ENCODE measurements around the gene FNBP1. TPM values are rescaled to one million over a fixed set of nuclear protein-coding genes. Genes with fewer than 3 reads are reported as not detected.

The FNBP1 gene
- total RNA-seq, 6 experiments from 2014 or later = 11.7 to 27.1 (median 15.9) TPM

DNA sequence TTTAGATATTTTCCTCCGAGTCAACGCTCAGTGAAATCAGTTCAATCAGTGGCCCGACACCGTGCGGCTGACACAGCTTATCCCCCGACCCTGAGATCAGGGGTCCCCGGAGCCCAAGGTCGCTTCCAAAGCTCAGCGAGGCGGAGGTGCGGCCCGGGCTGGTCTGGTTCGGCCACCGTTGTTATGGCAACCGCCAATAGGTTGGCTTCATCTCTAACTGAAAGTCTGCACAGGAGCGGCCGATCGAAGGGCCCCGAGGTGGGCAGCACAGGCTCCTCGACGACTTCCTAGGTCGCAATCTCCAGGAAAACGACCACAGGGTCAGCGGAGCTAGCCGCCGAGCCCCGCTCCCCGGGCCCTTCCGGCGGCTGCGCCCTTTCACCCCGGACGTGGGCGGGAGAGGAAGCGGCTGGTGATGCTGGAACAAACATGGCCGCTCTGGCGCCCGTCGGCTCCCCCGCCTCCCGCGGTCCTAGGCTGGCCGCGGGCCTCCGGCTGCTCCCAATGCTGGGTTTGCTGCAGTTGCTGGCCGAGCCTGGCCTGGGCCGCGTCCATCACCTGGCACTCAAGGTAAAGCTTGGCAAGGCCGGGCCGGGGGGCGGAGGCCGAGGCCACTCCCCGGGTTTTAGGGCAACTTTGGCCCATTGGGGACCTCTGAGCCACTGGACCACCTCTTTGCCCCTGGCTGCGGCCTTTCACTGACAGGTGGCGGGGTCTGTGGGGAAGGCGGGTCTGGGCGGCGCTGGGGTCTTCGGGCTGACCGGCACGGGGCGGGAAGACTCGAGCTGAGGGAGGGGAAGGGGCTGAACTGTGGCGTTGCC lies 10.7 kb upstream of the FNBP1 start, which contains the start of gene GPR107:
Gene GPR107, plus strand, starts transcription at position 403 of the 821 bp plus-strand sequence. Its CDS starts 27 bp downstream, at position 430.
- Histone ChIP-seq H3K4me3 (peak within 1 kb of the TSS; percentile 89 to 97 (median 94)), H3K4me1 (peaks cover 0 to 17% (median 6%) of the 10 kb centered on the region in 4 donors), H3K9me3 (no peaks in the 10 kb centered on the region), H3K36me3 (no peaks in the 10 kb centered on the region), H3K27me3 (no peaks in the 10 kb centered on the region), H3K27ac (peak within 1 kb of the TSS; percentile 64 to 76 (median 67))
- peak; percentile 82 to 86 (median 85) for DNase-seq
- peak; percentile 97 to 98 (median 97) for ATAC-seq
- intact Hi-C loops (cut with DNase I) = no loop called here
- WGBS (ENCODE audit: insufficient coverage, low coverage, low lambda C conversion rate, missing lambda C conversion rate) = under 1% methylated on average over 20 of the region's 64 CpGs
- peak; percentile 82 for TF ChIP-seq POLR2A (IDR thresholded peaks at IDR 0.05)
- no peak for TF ChIP-seq CTCF (IDR thresholded peaks at IDR 0.05)

DNA sequence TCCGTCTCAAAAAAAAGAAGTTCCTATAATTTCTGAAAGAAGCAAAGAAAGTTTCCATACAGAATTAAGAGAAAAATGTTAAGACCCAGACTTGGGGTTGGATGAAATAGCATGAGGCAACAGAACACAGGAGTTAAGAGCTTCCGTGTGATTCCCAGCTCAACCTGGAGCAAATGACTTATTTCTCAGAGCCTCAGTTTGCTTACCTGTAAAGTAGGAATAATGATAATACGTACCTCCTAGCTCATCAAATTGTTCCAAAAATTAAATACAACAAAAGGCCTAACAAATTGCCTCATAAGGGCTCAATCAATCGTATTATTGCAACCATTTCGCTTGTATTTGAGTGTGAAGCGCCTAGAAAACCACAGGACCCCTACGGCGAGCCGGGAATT lies 10.1 kb upstream of the FNBP1 start:
- intact Hi-C loops (cut with DNase I) = no loop called here
- Histone ChIP-seq H3K4me3 (peak overlapping the region; percentile 89 to 97 (median 94)), H3K9me3 (no peaks in the 10 kb centered on the region), H3K27ac (peak overlapping the region; percentile 64 to 76 (median 67)), H3K27me3 (no peaks in the 10 kb centered on the region), H3K4me1 (peaks cover 0 to 17% (median 6%) of the 10 kb centered on the region in 4 donors), H3K36me3 (no peaks in the 10 kb centered on the region)
- ATAC-seq = no peak
- WGBS (ENCODE audit: insufficient coverage, low coverage, low lambda C conversion rate, missing lambda C conversion rate) = 5% methylated on average over 9 of the region's 9 CpGs
- DNase-seq = no peak
- TF ChIP-seq CTCF (IDR thresholded peaks at IDR 0.05) = no peak
- TF ChIP-seq POLR2A (IDR thresholded peaks at IDR 0.05) = no peak

DNA sequence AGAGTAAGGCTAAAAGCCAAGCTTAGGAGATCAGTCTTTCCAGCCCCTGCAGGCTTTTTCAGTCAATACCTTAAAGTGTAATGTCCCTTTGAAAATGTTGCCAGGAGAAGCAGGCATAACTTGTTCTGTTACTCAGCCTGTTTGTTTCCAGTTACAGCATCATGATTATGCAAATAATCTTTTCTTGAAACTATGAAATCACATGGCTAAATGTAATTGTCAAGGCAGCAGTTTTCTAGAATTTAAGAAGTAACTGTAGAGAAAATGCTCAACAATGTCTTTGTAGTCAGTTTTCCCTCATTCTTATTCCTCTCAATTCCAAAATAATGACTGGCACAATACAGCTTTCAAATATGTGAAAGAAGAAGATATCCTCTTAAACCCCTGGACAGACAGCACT lies 8.9 kb upstream of the FNBP1 start:
- Histone ChIP-seq H3K4me3 (no peak overlapping the region), H3K27me3 (no peaks in the 10 kb centered on the region), H3K9me3 (no peaks in the 10 kb centered on the region), H3K27ac (no peak overlapping the region), H3K4me1 (peaks cover 0 to 17% (median 6%) of the 10 kb centered on the region in 4 donors), H3K36me3 (no peaks in the 10 kb centered on the region)
- ATAC-seq (no peak), DNase-seq (no peak)
- intact Hi-C loops (cut with DNase I) = no loop called here
- TF ChIP-seq CTCF (IDR thresholded peaks at IDR 0.05) = no peak
- TF ChIP-seq POLR2A (IDR thresholded peaks at IDR 0.05) = no peak

- no peaks in the 10 kb centered on the region for H3K36me3 ChIP-seq
- intact Hi-C loops (cut with DNase I) = no loop called here
- ATAC-seq (no peak), DNase-seq (no peak)
- H3K27me3 ChIP-seq = no peaks in the 10 kb centered on the region
- H3K9me3 ChIP-seq = no peaks in the 10 kb centered on the region
- no peak for TF ChIP-seq CTCF (IDR thresholded peaks at IDR 0.05)
- H3K4me1 ChIP-seq = peaks cover 0 to 13% (median 6%) of the 10 kb centered on the region in 4 donors
- no peak overlapping the region for H3K4me3 ChIP-seq
- 91% methylated on average over 2 of the region's 3 CpGs for WGBS (ENCODE audit: insufficient coverage, low coverage, low lambda C conversion rate, missing lambda C conversion rate)
- H3K27ac ChIP-seq = no peak overlapping the region
Measured at GRCh38 chr9:130050462-130050861, 7.5 kb upstream of the FNBP1 start.
